GM19455 (cell line): ENCODE measurements around the gene CABP4.
A peak's percentile ranks its signal among the peaks of the same experiment; 100 is the strongest.
"Not testable (repeated sequence)": the region's sequence is repeated elsewhere in the genome, so short reads cannot be mapped to it uniquely, and the experiment has no call there.

Experiments
- ATAC-seq: cut with Tn5 transposase; IDR thresholded peaks from one replicate; pipeline ENCODE4 v1.9.1; 2021; ENCODE audit not compliant: unreplicated experiment

The CABP4 gene

DNA sequence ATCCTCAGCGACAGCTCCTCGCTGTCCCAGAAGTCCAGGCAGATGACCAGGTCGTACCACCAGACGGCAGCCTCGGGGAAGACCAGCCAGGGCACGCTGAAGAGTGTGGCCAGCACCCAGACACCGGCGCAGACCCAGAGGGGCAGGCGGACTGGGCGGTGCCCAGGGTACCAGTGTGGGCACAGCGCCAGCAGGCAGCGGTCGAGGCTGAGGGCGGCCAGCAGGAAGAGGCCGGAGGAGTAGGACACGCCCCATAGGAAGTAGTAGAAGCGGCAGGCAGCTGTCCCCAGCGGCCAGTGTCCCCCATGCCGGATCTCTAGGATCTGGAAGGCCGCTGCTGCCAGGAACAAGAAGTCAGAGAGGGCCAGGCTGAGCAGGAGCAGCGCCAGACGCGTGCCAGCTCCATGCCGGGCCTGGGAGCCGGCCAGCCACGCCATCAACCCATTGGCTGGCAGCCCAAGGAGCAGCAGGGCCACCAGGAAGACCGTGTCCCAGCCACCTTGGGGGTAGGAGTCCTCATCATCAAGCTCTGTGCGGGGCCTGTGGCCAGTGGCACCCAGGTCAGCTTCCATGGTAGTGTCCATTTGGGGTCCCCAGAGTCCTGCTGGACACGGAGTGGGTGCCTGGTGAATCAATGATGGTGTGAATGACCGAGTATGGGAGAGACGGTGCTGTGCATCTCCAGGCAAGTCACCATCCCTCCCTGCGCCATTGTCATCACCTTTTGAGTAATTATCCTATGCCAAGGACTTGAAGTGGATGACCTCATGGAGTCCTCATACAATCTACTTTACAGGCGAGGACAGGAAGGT is 2.8 kb upstream of the CABP4 start, which contains the start of gene GPR152:
Gene GPR152 (minus strand): TSS at position 589 of the 812 bp plus-strand sequence. CDS start 5 bp downstream, at position 584.
- ATAC-seq = no peak

DNA sequence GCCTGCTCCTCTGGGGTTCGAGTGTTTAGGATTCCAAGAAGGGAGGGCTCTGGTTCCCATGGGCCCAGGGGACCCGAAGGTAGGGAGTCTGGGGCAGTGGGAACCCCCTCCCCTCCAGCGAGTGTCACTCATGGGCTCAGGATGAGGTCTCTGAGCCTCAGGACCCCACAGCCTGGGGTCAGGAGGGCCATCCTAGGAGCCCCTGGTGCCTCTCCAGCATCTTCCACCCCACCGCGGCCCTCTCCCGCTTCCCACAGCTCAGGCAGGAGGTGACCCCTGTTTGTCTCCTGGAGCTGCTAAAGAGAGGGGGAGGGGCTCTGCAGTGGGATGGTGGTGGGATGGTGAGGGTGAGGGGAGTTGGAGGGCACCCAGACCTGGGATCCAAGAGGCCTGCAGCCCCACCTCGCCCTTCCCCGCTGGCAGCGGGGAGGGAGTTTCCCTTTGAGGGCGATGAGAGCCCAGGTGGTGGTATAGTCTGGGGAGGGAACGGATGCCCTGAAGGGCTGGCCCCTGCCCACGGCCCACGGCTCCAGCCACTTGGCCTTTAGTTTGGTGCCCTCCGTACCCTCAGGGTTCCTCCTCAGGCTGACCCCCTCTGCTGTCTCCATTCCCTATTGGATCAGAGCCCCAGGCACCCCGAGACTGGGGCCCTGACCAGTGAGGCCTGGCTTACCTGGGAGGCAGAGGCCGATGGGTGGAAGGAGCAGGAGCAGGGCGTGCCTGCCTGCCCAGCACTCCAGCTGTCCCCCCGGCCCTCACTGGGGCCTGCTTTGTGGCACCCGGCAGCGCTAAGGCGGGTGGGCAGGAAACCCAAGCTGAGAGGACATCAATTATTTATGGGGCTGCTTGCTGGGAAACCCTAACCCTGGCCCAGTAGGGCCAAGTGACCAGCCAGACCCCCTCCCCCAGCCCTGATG is 1.1 kb upstream of the CABP4 start:
- no peak for ATAC-seq

DNA sequence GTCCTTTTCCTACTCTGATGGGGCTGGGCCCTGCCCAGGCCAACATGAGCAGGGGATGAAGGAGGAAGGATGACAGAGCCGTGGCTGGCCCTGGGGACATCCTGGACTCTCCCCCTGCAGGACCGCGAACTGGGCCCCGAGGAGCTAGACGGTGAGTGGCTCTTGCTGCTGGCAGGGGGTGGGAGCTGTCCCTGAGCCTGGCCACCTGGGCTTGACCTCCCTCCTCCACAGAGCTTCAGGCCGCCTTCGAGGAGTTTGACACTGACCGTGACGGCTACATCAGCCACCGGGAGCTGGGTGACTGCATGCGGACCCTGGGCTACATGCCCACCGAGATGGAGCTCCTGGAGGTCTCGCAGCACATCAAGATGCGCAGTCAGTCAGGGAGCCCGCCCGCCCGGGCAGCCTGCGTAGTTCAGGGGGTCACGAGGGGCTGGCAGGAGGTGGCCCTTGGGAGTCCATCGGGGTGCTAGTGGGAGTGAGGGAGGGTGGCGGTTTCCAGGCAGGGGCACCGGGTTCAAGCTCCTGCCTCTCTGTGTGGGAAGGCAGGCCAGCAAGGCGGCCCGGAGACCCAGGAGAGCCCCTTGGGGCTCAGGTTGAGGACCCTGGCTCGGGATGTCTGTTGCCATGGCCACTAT is 1.0 kb downstream of the CABP4 start:
- ATAC-seq = no peak

GRCh38 chr11:67457453-67457852 is 2.3 kb downstream of the CABP4 start:
- no peak for ATAC-seq

DNA sequence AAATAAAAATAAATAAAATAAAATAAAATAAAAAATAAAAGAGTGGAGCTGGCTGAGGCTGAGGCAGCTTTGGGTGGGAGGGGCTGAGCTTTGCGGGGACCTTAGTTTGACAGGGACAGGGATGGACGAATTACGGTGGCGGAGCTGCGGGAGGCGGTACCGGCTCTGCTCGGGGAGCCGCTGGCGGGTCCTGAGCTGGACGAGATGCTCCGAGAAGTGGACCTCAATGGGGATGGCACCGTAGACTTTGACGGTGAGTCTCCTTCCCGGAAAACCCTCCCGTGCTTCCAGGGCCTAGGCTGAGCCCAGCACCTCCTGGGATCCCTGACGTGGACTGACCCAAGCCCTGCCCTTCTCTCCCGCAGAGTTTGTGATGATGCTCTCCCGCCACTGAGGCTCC is 3.1 kb downstream of the CABP4 start:
- ATAC-seq = no peak

DNA sequence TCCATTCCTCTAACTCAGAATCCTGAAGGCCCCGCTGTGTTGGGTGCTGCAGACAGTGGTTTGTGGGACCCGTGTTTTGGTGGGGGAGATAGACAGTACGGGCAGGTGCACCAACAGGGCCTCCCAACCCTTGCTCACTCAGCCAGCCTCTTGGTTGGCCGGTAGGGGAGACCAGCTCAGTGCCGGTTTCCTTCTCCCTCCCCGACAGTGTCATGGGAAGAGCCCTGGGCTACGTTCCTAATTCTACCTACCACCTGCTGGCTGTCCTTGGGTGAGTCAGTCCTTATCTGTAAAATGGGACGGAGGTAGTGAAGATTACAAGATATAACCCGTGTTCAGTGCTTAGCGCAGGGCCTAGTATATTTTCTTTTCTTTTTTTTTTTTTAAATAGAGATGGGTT is 8.0 kb downstream of the CABP4 start:
- no peak for ATAC-seq

DNA sequence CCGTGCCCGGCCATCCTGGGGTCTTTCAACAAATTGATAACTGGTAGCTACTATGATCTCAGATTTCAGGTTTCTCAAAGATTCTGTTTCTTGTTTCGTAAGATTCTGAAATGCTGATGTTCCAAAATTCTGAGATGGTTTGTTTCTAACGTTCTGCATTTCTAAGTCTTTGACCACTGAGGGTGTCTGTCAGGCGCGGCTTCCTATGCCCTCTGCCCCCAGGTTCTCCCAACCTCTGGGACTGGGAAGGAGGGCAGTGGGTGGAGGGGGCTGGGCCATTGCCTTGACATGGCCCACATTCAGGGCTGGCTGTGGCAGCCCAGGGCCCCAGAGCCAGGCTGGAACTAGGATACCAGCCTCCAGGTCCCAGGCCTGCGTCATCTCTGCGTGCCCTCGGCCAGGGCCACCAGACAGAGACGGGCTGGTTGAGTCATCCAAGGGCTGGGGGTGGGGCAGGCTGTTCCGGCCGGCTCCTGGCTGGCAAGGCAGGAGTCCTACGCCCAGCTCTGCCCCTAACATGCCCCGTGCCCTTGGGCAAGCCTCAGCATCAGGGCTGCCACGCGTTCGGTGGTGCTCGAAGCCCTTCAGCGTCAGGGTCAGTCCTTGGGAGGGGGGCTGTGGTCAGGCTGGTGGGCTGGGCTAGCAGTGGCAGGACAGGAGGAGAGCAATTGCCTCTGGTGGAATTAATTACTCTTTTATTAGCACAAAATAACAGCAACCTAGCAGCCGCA is 8.7 kb downstream of the CABP4 start:
- no peak for ATAC-seq

DNA sequence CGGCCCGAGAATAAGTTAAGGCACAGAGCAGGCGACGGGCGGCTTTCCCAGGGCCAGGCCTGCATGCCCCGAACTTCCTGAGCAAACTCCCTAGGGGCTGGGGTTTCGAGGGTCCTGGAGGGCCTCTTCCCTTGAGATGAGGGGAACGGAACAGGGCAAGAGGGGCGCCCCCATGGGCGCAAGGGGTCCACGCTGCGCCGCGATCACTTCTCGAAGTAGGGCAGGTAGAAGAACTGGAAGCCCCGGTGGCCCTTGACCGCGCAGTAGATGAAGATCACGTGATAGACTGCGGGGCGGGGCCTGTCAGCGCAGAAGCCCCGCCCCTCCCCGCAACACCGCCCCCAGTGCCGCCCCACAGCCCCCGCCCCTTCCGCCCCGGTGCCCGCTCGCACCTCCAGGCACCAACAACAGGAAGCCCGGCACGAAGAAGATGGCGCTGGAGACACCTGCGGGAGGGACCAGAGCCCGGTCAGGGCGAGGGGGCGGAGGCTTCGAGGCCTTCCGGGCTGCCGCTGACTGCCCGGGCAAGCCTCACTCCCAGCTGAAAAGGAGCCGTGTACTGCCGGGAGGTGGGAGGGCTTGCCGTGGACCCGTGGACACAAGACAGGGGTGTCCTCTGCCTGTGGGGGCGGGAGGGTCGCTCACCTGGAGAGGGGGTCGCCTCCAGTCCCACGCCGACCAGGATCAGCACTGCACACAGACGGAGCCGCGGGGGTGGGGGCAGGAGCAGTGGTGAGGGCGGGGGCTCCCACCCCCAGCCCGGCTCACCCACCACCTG is 9.4 kb downstream of the CABP4 start:
- no peak for ATAC-seq

DNA sequence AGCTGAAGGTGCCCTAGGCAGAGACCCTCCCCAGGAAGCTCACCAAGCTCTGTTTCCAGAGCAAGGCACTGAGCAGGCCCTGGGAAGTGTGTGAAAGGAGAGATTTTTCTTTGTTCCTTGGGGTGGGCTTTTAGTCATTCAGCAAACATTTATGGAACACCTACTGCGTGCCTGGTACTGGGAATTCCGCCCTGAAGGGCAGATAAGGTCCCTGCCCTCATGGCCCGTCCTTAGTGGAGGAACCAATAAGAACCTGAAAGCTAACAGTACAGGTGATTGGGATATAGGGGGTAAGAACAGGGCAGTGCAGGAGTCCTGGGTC is 10.0 kb downstream of the CABP4 start:
- ATAC-seq = no peak

DNA sequence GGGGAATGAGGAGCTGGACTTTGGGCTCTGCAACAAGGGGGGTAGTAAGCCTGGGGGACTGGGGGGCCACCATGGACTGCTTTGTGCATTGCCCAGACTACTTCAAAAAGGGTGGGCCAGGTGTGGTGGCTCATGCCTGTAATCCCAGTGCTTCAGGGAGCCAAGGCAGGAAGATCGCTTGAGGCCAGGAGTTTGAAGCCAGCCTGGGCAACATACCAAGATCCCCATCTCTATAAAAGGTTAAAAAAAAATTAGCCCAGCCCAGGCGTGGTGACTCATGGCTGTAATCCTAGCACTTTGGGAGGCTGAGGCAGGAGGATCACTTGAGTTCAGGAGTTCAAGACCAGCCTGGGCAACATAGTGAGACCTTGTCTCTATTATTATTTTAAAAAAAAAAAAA is 10.4 kb downstream of the CABP4 start:
- ATAC-seq = not testable (repeated sequence)

DNA sequence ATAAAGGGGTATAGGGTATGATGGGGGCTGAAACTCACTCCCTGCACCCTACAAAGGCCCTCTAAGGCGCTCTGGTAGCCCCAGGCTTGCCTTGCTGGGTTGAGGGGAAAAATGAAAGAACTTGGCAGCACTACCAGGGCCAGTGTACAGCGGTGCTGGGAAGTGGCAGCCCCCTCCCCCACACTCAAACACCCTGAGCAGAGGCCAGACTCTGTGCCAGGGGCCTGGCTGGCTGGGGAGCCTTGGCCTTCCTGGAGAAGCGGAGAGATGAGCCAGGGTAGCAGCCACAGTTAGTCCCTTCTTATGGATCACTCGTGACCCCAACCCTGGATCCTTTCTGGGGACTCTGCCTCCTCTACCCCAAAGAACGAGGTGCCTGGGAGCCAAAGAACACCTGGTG is 11.2 kb downstream of the CABP4 start:
- ATAC-seq = no peak

DNA sequence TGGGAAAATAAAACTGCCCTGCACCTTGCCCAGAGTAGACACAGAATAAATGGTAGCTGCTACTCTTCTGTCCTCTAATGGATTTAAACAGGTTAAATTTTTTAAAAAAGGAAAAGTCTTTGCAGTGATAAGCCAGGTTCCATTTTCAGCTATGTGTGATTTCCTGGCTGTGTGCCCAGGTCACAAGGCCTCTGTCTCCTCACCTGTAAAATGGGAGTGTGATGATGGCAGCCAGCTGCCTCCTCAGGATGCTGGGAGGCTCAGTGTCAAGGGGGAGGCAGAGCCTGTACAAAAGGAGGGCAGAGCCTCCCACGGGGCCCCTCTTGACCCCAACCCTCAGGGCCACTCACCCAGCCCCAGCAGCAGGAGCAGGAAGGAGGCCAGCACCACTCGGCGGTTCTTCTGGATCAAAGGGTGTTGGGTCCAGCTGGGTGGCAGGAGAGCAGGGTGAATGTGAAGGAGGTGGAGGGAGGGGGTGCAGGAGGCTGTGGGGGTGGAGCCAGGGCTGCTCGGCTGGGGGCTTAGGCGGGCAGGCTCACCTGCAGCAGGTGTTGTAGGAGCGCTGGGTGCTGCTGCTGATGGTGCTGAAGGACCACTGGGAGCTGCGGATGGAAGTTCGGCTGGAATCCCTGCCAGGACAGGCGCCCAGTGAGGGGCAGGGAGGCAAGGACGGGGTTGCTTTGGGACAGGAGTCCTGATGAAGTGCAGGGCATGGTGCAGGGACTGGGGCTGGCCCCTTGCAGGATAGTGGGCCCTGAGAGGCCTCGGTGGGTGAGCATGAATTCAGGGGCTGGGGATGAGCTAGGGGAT is 12.0 kb downstream of the CABP4 start:
- ATAC-seq = no peak

GRCh38 chr11:67468056-67468455 is 12.9 kb downstream of the CABP4 start:
- ATAC-seq = no peak

GRCh38 chr11:67468456-67468758 is 13.3 kb downstream of the CABP4 start:
- no peak for ATAC-seq

DNA sequence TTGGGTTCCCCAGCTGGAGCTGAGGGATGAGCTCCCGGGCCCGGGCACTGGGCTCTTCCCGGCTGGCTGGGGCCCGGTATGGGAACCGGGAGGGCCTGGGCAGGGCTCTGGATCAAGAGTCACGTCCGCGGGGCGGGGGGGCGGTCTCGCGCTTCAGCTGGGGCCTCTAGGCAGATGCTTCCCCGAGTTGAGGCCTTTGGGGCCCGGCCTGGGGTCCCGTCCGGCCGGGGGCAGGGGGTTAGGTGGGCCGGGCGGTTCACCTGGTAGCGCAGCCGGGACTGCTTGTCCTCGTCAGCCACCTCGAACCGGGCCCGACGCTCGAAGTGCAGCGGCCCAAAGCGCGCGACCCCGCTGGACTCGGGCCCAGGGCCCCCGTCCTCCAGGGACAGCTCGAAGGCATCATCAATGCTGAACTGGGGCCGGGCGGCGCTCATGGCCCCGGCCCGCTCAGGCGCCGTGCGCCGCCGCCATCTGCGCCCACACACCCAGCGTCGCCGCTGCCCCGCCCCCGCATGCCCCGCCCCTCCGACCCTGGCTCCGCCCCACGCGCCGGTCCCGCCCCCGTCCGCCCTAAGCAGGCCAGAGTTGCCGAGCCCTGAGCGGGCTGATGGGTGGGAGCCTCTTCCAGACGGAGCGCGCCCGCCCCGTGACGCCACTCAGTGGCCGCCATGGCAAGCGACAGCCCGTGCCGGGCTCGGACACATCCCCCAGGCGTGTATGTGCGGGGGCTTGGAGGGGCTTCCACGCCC is 13.8 kb downstream of the CABP4 start, which contains the start of gene TMEM134:
Gene TMEM134 (minus strand): TSS at position 493 of the 749 bp plus-strand sequence. CDS start 59 bp downstream, at position 434.
- ATAC-seq = peak; percentile 65

- ATAC-seq = no peak
Measured at GRCh38 chr11:67469508-67469811, 14.3 kb downstream of the CABP4 start.

DNA sequence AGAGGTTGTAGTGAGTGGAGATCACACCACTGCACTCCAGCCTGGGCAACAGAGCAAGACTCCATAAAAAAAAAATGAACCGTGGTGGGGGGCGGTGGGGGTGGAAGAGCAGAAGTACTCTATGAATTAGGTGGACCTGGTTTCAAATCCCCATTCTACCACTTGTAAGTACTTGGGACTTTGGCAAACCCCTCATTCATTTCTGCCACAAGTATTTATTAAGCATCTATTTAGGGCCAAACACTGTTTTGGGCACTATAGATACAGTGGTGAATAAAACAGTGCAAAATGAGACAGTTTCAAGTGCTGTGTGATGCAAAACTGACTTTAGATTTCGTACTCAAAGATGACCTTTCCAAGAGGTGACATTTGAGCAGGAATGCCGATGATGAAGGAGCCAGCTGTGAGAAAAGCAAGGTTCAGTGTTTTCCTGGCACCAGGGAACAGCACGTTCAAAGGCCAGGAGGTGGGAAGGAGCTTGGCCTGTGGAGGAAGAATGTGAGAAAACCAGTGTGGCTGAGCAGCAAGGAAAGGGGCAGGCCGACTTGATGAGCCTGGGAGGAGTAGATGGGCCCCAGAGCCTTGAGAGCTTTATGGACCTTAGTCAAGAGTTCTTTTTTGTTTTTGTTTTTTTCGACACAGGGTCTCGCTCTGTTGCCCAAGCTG is 15.3 kb downstream of the CABP4 start:
- ATAC-seq = no peak

DNA sequence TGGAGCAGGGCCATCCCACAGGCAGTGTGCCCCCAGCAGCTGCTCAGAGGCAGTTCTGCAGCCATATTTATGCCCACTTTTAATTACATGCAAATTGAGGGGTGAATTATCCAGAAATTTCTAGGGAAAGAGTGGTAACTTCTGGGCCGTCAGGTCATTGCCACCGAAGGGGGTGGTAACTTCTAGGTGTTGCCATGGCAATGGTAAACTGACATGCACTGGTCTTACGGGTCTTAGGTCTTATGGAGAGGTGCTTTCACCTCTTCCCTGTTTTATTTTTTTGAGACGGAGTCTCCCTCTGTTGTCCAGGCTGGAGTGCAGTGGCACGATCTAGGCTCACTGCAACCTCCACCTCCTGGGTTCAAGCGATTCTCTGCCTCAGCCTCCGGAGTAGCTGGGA is 17.7 kb downstream of the CABP4 start:
- no peak for ATAC-seq
